GM19025 (cell line): ENCODE measurements around the gene PM20D2.
"Not testable (repeated sequence)": the region's sequence is repeated elsewhere in the genome, so short reads cannot be mapped to it uniquely, and the experiment has no call there.

Experiments
- ATAC-seq: cut with Tn5 transposase; IDR thresholded peaks from one replicate; pipeline ENCODE4 v1.9.1; 2021; ENCODE audit warnings: mild to moderate bottlenecking, low read depth, moderate library complexity; ENCODE audit not compliant: unreplicated experiment

Gene PM20D2

GRCh38 chr6:89145956-89146717, at the start of gene PM20D2:
Gene PM20D2, plus strand, starts transcription at chr6:89146055. Its CDS starts 90 bp downstream, at chr6:89146145.
- ATAC-seq = peak; percentile 71

GRCh38 chr6:89098461-89098860, 47.4 kb upstream of the PM20D2 start:
- ATAC-seq = no peak

DNA sequence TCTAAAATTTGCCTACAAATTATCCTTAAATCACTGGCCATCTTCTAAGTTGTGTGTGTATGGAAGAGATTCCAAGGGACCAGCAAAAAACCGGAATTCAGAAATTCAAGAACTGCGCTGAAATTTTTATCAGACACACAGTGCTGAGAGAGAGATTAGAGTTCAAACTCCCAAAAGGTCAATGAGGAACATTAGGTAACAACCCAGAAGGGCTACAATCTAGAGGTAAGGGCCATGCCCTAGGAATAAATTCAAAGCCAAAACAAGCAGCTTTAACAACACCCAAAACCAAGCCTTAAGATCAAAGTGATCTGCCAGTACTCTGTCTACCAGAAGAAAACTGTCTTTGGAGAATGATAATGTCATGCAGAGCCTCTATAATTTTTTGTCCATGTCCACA, 45.7 kb upstream of the PM20D2 start:
- ATAC-seq = no peak

DNA sequence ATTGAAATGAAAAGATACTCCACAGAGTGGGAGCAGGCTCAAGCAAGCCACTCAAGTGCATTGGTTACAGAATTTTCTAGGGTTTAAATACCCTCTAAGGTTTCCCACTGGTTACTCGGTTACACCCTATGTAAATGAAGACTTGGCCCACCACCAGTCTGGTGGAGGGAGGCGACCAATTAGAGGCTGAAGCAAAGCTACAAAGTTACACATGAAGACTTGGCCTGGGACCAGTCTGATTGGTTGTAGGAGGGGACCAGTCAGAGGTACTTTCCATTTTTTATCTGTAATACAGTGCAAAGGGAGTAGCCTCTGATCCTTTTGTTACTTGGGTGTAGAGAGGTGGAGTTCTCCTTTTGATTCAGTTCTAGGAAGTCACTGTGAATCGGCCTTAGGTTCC, 35.6 kb upstream of the PM20D2 start:
- no peak for ATAC-seq

GRCh38 chr6:89111933-89112332, 33.9 kb upstream of the PM20D2 start:
- ATAC-seq = no peak

DNA sequence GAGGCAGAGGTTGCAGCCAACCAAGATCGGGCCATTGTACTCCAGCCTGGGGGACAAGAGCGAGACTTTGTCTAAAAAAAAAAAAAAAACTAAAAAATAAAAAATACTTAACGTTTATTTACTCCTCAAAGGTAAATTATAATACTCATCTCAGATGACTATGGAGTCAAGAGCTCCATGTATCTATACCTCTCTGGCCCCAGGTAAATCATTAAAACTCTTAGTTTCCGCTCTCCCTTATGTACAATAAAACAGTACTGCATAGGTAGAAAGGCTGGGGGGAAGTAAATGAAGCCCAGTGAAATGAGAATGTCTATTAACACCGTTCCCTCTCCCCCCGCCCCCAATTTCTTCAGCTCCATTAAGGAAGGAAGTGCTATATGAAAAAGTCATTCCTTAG, 29.2 kb upstream of the PM20D2 start:
- no peak for ATAC-seq

DNA sequence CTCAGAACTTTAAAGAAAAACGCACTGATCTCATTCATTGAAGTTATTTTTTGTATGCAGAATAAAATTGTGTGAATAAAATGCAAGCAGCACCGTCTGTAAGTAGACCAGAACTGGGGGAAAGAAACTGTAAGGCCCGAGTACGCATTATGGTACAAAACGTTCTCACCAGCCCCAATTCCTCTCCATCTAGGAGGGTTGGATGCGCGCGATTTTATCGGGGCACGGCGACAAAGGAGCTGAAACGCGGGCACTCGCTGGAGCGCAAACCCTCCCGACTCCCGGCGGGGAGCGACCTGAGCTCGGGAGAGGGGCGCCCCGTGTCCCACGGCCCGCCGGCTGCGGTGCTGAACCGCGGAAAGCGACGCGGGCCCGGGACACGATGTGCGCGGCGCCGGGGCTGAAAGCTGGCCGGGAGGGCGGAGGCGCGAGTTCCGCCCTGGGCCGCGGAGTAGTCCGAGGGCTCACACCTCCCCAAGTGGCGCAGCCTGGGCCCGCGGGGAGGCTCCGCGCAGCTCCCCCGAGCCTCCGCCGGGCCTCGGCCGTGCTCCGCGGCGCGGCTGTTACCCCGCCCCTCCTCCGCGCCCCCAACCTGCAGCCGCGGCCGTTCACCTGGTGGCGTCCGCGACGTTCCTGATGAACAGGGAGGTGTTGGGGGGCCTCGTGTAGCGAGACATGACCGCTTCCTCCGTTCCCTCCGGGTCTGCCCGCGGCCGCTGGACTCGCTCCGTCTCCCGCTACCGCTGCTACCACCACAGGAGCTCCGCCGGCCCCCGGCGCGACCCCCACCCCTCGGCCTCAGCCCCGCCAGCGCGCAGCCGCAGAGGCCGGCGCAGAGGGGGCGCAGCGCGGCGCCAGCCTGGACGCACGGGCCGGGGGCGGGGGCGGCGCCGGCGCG, 28.4 kb upstream of the PM20D2 start, which contains the start of gene SRSF12:
Gene SRSF12 (minus strand): TSS at position 861 of the 898 bp plus-strand sequence. CDS start 184 bp downstream, at position 677.
- peak; percentile 68 for ATAC-seq

GRCh38 chr6:89118931-89119330, 26.9 kb upstream of the PM20D2 start:
- no peak for ATAC-seq

- ATAC-seq = no peak
These were observed 25.5 kb upstream of the PM20D2 start for GRCh38 chr6:89120371-89120770.

DNA sequence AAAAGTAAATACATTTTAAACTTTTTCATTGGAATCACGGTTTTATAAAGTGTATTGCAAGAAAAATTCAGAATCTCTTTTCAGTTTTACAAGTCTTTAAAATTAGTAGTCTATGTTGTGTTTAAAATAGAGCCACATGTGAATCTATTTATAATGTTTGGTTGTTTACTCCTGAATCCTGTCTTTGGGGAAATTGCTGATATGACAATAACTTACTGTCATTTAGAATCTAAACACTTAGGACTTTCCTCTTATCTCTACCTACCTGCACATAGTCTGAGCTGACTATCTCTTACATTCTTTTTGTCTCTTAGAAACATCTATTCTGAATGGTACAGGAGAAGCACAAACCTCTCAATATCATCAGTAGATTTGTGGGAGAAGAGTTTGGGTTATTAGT, 23.9 kb upstream of the PM20D2 start:
- ATAC-seq = no peak

DNA sequence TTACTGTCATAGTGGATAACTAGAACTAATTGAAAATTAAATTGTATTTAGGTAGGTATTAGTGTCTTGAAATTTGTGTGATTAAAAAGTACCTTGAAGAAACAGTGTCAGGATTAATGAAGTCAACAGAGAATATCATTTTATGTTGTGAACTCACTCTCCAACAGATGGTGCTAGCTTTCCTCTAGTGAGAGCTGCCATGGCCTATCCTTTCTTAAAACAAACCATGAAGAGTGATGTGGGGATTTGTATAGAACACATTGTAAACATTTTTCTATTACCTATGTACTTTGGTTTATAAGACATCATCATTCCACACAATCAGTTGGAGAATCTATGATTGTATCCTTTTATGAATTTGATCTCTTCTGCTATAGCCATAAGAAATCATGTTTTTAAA, 23.2 kb upstream of the PM20D2 start:
- ATAC-seq = no peak

GRCh38 chr6:89128256-89128671, 17.6 kb upstream of the PM20D2 start:
- not testable (repeated sequence) for ATAC-seq

DNA sequence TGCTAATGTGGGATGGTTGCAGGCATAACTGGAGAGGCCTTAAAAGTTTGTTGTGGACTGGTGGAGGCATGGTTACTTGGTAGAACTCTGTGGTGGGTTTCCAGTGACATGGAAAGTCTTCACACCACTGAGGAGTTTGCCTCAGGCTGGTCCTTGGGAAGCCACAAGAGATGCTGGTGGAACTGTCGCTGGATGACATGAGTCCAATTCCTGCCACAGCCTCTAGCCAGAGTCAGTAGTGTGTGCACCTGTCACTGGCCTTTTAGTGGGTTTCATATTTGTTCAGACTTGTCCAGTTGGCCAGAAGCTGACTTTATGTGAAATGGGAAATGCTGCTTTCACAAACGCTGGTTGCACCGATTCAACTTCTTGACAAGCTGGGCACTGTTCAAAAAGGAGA, 14.3 kb upstream of the PM20D2 start:
- ATAC-seq = no peak

DNA sequence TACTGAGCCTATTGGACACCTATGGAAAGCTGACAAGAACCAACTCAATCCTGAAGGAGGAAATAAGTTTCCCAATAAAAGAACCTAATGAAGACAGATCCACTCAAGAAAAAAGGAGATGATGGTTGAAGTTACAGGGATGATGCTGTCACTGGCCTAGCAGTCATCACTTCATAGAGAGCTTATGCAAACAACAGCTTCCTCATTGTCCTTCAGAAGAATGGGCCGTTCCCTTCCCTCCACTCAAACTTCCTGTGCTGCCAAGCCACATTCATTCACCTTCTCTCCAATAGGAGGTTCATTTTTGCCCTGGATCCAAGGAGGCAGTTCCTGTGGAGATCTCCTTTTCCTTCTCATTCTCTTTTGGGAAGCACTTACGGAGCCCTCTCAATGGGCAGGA, 13.8 kb upstream of the PM20D2 start:
- no peak for ATAC-seq

DNA sequence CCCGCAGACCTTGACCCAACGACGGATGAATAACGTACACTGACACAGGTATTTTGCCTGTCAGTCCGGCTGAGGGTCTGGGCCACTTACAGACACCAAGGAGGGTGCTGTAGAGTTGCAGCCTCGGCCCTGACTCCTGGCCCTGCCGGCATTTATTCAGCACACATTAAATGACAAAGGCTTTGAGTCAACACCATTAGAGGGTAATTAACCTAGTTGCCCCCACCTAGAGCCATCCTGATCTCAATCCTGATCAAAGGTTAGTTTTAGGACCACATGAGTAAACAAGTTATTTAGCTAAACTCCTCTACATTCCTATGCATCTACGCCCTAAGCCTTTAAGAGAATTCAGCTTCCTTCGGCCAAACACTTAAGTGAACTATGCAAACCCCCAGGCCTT, 11.9 kb upstream of the PM20D2 start:
- ATAC-seq = no peak

- ATAC-seq = no peak
These were observed 11.1 kb upstream of the PM20D2 start for GRCh38 chr6:89134723-89135122.

GRCh38 chr6:89138173-89138572, 7.7 kb upstream of the PM20D2 start:
- no peak for ATAC-seq

GRCh38 chr6:89139509-89140346, 6.1 kb upstream of the PM20D2 start:
- ATAC-seq = no peak

GRCh38 chr6:89140347-89141156, 5.3 kb upstream of the PM20D2 start:
- ATAC-seq = no peak
